Endothelial cell of umbilical vein (primary cell): ENCODE measurements around the gene VRK2. TPM values are rescaled to one million over a fixed set of nuclear protein-coding genes. Genes with fewer than 3 reads are reported as not detected.

ENCODE experiments used
- BruUV-seq: library from RNA; stranded (reverse); fragments of 400-500 nt; replicated peaks from 2 replicates; lab custom pipeline; 2021; lab: Mats Ljungman, UMichigan
- CTCF ChIA-PET: fragments of 300-600, 350-600 bp; sonication (Branson Sonifier 250); formaldehyde crosslinking; loops from one replicate; lab custom pipeline; 2021; ENCODE audit warnings: antibody characterized with exemption, inconsistent platforms; lab: Charles Lee
- POLR2A ChIA-PET: fragments of 300-600, 350-600 bp; sonication (Branson Sonifier 250); formaldehyde crosslinking; loops from one replicate; lab custom pipeline; 2021; ENCODE audit warnings: antibody characterized with exemption, inconsistent platforms; lab: Charles Lee
- DNase-seq: peaks from one replicate; pipeline ENCODE4 v3.0.0-alpha.2; 2011; ENCODE audit warnings: low read depth, low spot score
- FAIRE-seq: peaks from 2 replicates; lab custom pipeline; 2011; peaks lifted over from hg19 to GRCh38; lab: Jason Lieb, UNC
- H2AFZ ChIP-seq: 2 replicates; pipeline ENCODE4 v1.6.0; 2012; ENCODE audit warnings: low read depth, low read length, control low read depth, inconsistent platforms
- H3K27ac ChIP-seq: 2 replicates; pipeline ENCODE4 v1.5.1; 2011; ENCODE audit warnings: low read depth, mild to moderate bottlenecking, control low read depth, low read length, moderate library complexity; ENCODE audit not compliant: insufficient read depth
- H3K27me3 ChIP-seq, 2 experiments: 2 replicates each; pipeline versions ENCODE4 v1.6.0 to v1.6.1; 2011; ENCODE audit warnings: low read length in 2 of 2, mixed read lengths in 1 of 2; ENCODE audit not compliant: control insufficient read depth in 2 of 2, insufficient read depth in 2 of 2
- H3K36me3 ChIP-seq, 2 experiments: 2 replicates in 1 of 2; 3 replicates in 1 of 2; pipeline ENCODE4 v1.5.1; 2011; ENCODE audit warnings: low read length in 2 of 2, mild to moderate bottlenecking in 1 of 2, moderate library complexity in 1 of 2; ENCODE audit not compliant: control insufficient read depth in 2 of 2, insufficient read depth in 2 of 2; ENCODE audit errors: extremely low read depth in 1 of 2
- H3K4me1 ChIP-seq: 3 replicates; pipeline ENCODE4 v1.5.1; 2011; ENCODE audit warnings: mild to moderate bottlenecking, low read length; ENCODE audit not compliant: control insufficient read depth, insufficient read depth; ENCODE audit errors: extremely low read depth
- H3K4me2 ChIP-seq: 2 replicates; pipeline ENCODE4 v1.6.1; 2011; ENCODE audit warnings: low read length, control low read depth, mixed read lengths; ENCODE audit not compliant: insufficient read depth
- H3K4me3 ChIP-seq, 3 experiments: fragments of 200-600 bp in 1 of 3; sonication (generic), shearing (Covaris generic) in 1 of 3; replicated peaks in 1 of 3; 2 replicates each; pipeline ENCODE4 v1.5.1; 2011 to 2016; ENCODE audit warnings: control low read depth in 3 of 3, low read length in 3 of 3, mild to moderate bottlenecking in 2 of 3, inconsistent platforms in 1 of 3, low read depth in 1 of 3, moderate library complexity in 1 of 3; ENCODE audit not compliant: insufficient read depth in 1 of 3
- H3K79me2 ChIP-seq: 2 replicates; pipeline ENCODE4 v1.6.0; 2012; ENCODE audit warnings: low read length, inconsistent platforms; ENCODE audit not compliant: control insufficient read depth, insufficient read depth
- H3K9ac ChIP-seq: replicated peaks from 2 replicates; pipeline ENCODE3; 2011; ENCODE audit warnings: low read length, control low read depth; ENCODE audit not compliant: insufficient read depth; ENCODE audit errors: extremely low read depth
- H3K9me1 ChIP-seq: replicated peaks from 3 replicates; pipeline ENCODE4 v1.6.0; 2011; ENCODE audit warnings: mild to moderate bottlenecking, low read length; ENCODE audit not compliant: control insufficient read depth, insufficient read depth; ENCODE audit errors: extremely low read depth
- H3K9me3 ChIP-seq: replicated peaks from 2 replicates; pipeline ENCODE4 v1.5.1; 2012; ENCODE audit warnings: low read length, inconsistent platforms; ENCODE audit not compliant: control insufficient read depth, insufficient read depth
- H4K20me1 ChIP-seq: replicated peaks from 2 replicates; pipeline ENCODE3; 2011; ENCODE audit warnings: mild to moderate bottlenecking, low read length; ENCODE audit not compliant: control insufficient read depth, insufficient read depth; ENCODE audit errors: extremely low read depth
- EZH2 ChIP-seq: IDR thresholded peaks from 2 replicates; pipeline ENCODE4 v1.6.1; 2012; ENCODE audit warnings: borderline replicate concordance, low read depth, mild to moderate bottlenecking, moderate library complexity, low read length, inconsistent platforms; ENCODE audit not compliant: severe bottlenecking
- FOS ChIP-seq: IDR thresholded peaks from 2 replicates; pipeline ENCODE4 v1.6.1; 2011; ENCODE audit warnings: mild to moderate bottlenecking, low read length, moderate library complexity, borderline replicate concordance; ENCODE audit not compliant: insufficient read depth
- GATA2 ChIP-seq: IDR thresholded peaks from 2 replicates; pipeline ENCODE4 v1.7.0; 2011; ENCODE audit warnings: low read depth, mild to moderate bottlenecking, moderate library complexity, mixed read lengths, low read length; ENCODE audit not compliant: insufficient read length, insufficient read depth
- JUN ChIP-seq: IDR thresholded peaks from 2 replicates; pipeline ENCODE4 v1.6.1; 2011; ENCODE audit warnings: borderline replicate concordance, low read depth; ENCODE audit not compliant: insufficient read length, insufficient read depth
- MYC ChIP-seq: IDR thresholded peaks from one replicate; pipeline ENCODE4 v1.6.1; 2011; ENCODE audit warnings: mild to moderate bottlenecking, low read depth, low read length
- POLR2A ChIP-seq: IDR thresholded peaks from 2 replicates; pipeline ENCODE4 v1.6.1; 2012; ENCODE audit warnings: low read depth, mild to moderate bottlenecking, control low read depth, low read length
- POLR2AphosphoS5 ChIP-seq: IDR thresholded peaks from 2 replicates; pipeline ENCODE4 v1.6.1; 2012; ENCODE audit warnings: low read depth, mild to moderate bottlenecking, control low read depth, low read length, moderate library complexity; ENCODE audit not compliant: insufficient read depth
- dilution Hi-C: fragments of 300-500 bp; cut with MboI; formaldehyde crosslinking; loops from one replicate; pipeline ENCODE4 v1.15.0; 2019; ENCODE audit warnings: low sequenced_read_pairs; ENCODE audit not compliant: extremely low pct_ligation_motif_present
- intact Hi-C: fragments of 100-400 bp; cut with micrococcal nuclease; formaldehyde crosslinking; loops from one replicate; pipeline ENCODE4 v1.10.0; 2022
- polyA plus RNA-seq, 4 experiments: library from polyadenylated mRNA; depleted of rRNA in 3 of 4; stranded (reverse) in 3 of 4; unstranded in 1 of 4; fragments of >200 nt; gene quantifications; 2 replicates each; pipeline versions ENCODE4 v1.2.1 to v1.2.3, GENCODE V29; 2011 to 2012; ENCODE audit warnings: missing spikeins in 1 of 4
- total RNA-seq: library from RNA; stranded (reverse); gene quantifications from 2 replicates; pipeline ENCODE4 v1.2.3, GENCODE V29; 2021
- TF ChIP-seq, protein P1 (sequence below), 2 donors: IDR thresholded peaks; 1 replicate in 1 of 2; 2 replicates in 1 of 2; pipeline ENCODE4 v1.5.1; 2011; ENCODE audit warnings: low read length in 2 of 2, mild to moderate bottlenecking in 2 of 2, moderate library complexity in 2 of 2, control low read depth in 1 of 2, inconsistent platforms in 1 of 2, low read depth in 1 of 2; ENCODE audit not compliant: insufficient read depth in 1 of 2; ENCODE audit errors: extremely low read depth in 1 of 2
- TF ChIP-seq, protein P2 (sequence below): IDR thresholded peaks from 2 replicates; pipeline ENCODE4 v1.6.1; 2011; ENCODE audit not compliant: insufficient read depth, insufficient read length

Gene VRK2
- total and polyA plus RNA-seq, 2 donors (not counting 3 experiments of a cell fraction or from before 2014, with no cell fraction given), result 11.2 to 35.2 TPM

DNA sequence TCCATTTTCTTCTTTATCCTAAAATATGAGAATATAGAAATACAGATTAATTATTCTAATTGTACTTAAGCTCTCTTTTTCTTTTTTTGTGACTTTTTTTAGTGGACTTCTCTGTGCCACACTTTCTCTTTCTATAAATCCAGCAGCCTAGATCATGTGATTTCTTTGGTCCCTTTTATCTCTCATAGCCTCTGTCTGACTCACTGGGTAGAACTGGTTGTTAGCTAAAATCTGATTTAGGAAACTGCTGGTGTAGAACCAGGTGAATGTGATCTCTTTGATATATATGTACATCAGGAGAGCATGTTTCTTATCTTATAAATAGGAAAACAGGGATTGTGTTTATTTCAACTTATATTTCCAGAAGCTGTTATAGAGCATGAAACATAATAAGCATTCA is 54.9 kb downstream of the VRK2 start:
- H4K20me1 ChIP-seq, result no peaks in the 10 kb centered on the region
- no peaks in the 10 kb centered on the region for H3K4me1 ChIP-seq
- intact Hi-C loops, result no loop called here
- no peak overlapping the region for H3K4me3 ChIP-seq
- no peaks in the 10 kb centered on the region for H3K9me1 ChIP-seq
- no peaks in the 10 kb centered on the region for H3K27me3 ChIP-seq
- ChIA-PET POLR2A (no interaction called here), CTCF (no interaction called here)
- H3K27ac ChIP-seq, result no peak overlapping the region
- H3K9ac ChIP-seq, result no peak overlapping the region
- H3K79me2 ChIP-seq, result peaks cover 4% of the 10 kb centered on the region
- no TSS peak for BruUV-seq
- H3K9me3 ChIP-seq, result no peaks in the 10 kb centered on the region
- TF ChIP-seq POLR2AphosphoS5, result no peak
- no peak for TF ChIP-seq FOS
- FAIRE-seq (no peak), DNase-seq (no peak)
- H2AFZ ChIP-seq, result no peak overlapping the region
- no peak overlapping the region for H3K4me2 ChIP-seq
- no peaks in the 10 kb centered on the region for H3K36me3 ChIP-seq
- dilution Hi-C loops, result no loop called here

DNA sequence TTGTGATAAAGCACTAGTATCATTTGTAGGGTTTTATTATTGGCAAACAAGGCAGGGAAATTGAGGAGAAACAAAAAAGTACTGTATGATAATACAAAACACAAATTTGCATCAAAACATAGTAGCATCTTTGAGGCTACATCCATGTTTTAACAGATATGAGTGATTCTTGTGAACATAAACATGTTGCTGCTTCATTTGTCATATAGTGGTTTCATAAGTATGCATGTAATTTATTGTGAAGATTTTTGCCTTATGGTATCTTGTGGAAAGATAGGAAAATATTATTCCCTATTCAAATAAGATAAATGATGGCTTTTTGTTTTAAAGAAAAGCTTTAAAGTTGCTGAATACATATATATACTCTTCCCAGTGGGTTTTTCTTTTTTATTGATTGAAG is 60.3 kb downstream of the VRK2 start:
- Histone ChIP-seq H3K9me1 (no peaks in the 10 kb centered on the region), H3K27ac (no peak overlapping the region), H3K9ac (no peak overlapping the region), H3K36me3 (no peaks in the 10 kb centered on the region), H3K4me2 (no peak overlapping the region), H3K4me3 (no peak overlapping the region), H3K27me3 (no peaks in the 10 kb centered on the region), H2AFZ (no peak overlapping the region), H4K20me1 (no peaks in the 10 kb centered on the region), H3K4me1 (peaks cover 12% of the 10 kb centered on the region), H3K79me2 (no peaks in the 10 kb centered on the region), H3K9me3 (no peaks in the 10 kb centered on the region)
- intact Hi-C loops (no loop called here), dilution Hi-C loops (no loop called here)
- DNase-seq, result no peak
- POLR2A ChIA-PET, result no interaction called here
- CTCF ChIA-PET, result interaction anchor here (0.9 to 1.6 kb wide), 2 partner anchors 8 to 61 kb away, joined by 3 to 8 read pairs; no protein-coding TSS in a partner anchor
- no peak for FAIRE-seq
- no TSS peak for BruUV-seq
- no peak for TF ChIP-seq JUN
- TF ChIP-seq POLR2AphosphoS5, result no peak
- no peak for TF ChIP-seq POLR2A
- TF ChIP-seq FOS, result no peak
- TF ChIP-seq, protein P1, sequence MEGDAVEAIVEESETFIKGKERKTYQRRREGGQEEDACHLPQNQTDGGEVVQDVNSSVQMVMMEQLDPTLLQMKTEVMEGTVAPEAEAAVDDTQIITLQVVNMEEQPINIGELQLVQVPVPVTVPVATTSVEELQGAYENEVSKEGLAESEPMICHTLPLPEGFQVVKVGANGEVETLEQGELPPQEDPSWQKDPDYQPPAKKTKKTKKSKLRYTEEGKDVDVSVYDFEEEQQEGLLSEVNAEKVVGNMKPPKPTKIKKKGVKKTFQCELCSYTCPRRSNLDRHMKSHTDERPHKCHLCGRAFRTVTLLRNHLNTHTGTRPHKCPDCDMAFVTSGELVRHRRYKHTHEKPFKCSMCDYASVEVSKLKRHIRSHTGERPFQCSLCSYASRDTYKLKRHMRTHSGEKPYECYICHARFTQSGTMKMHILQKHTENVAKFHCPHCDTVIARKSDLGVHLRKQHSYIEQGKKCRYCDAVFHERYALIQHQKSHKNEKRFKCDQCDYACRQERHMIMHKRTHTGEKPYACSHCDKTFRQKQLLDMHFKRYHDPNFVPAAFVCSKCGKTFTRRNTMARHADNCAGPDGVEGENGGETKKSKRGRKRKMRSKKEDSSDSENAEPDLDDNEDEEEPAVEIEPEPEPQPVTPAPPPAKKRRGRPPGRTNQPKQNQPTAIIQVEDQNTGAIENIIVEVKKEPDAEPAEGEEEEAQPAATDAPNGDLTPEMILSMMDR (IDR thresholded peaks at IDR 0.05; ENCODE audit: extremely low read depth in 1 of 2, insufficient read depth in 1 of 2, low read depth in 1 of 2, low read length in 2 of 2), result no peak
- TF ChIP-seq GATA2, result no peak
- TF ChIP-seq, protein P2, sequence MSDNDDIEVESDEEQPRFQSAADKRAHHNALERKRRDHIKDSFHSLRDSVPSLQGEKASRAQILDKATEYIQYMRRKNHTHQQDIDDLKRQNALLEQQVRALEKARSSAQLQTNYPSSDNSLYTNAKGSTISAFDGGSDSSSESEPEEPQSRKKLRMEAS, result no peak
- no peak for TF ChIP-seq EZH2
- TF ChIP-seq MYC, result no peak
